ENCODE measurements around the gene PARP3. TPM values are rescaled to one million over a fixed set of nuclear protein-coding genes. Genes with fewer than 3 reads are reported as not detected.

PARP3 gene
- total RNA-seq, 2 experiments from 2014 or later, result 15.8 to 19.0 TPM

DNA sequence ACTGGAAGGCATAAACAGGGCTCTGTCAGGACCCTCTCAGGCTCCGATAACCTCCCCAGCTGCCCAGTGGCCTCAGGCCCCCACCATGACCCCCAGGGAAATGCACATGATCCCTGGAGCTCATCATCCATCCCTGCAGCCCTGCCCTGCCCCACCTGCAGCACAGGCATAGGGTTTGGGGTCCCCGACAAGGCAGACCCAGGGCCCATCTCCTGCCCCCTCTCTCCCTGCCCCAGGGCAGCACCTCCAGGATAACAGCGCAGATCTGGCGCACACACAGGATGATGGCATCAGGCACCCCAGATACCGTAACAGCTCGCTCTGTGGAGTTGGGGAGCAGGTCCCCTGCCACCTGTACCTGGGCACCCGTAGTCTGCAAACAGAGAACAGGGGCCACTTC, 17.5 kb downstream of the PARP3 start:
- DNase-seq (no peak), ATAC-seq (no peak)
- no peaks in the 10 kb centered on the region for H3K9me3 Mint-ChIP-seq (ENCODE audit: low read depth)
- H3K4me3 Mint-ChIP-seq, result no peak overlapping the region
- peaks cover 6% of the 10 kb centered on the region for H3K4me1 Mint-ChIP-seq
- CTCF ChIA-PET, result no interaction called here
- no peaks in the 10 kb centered on the region for H3K36me3 Mint-ChIP-seq
- H3K27ac Mint-ChIP-seq, result no peak overlapping the region
- H3K27me3 Mint-ChIP-seq, result peaks cover 21% of the 10 kb centered on the region

DNA sequence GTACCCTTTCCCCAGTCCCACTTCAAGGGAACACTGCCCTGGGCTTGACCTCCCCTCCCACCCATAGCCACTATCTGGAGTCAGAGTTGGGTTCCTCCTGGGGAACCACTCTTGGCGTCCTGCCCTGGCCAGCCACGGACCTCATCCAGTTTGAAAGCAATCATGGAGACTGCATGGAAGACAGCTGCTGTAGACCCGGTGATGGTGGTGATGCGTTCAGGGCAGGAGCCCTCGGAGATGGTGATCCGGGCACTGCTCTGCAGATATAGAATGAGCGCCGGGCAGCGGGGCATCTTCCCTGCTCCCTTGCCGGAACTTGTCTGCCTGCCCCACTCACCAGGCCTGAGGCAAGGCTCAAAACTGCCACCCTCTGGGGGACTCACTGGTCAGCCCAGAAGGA, 18.2 kb downstream of the PARP3 start:
- CTCF ChIA-PET, result interaction anchor here (3.6 kb wide), 1 partner anchor 14 kb away, joined by 19 read pairs; the partner anchor contains the start of genes ABHD14A and ABHD14B
- DNase-seq (no peak), ATAC-seq (no peak)
- Mint-ChIP-seq H3K4me3 (no peak overlapping the region), H3K4me1 (peaks cover 6% of the 10 kb centered on the region), H3K36me3 (no peaks in the 10 kb centered on the region), H3K27ac (no peak overlapping the region), H3K27me3 (peaks cover 18% of the 10 kb centered on the region), H3K9me3 (ENCODE audit: low read depth) (no peaks in the 10 kb centered on the region)

DNA sequence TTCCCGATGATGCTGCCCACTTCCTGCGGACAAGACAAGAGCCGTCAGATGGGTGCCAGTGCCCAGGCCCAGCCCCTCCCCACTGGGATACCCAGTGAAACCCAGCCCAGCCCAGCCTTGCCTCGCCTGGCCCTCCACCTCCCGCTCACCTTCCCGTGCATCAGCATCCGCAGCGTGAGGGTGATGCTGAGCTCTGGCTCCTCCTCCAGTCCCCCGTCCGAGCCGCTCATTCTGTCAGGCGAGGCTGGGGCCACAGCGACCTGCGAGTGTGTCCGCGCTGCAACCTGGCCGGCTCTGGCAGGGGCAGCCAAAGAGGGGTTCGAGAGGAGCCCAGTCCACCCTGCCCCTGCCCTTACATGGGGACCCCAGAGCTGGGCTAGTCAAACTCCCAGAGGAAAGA, 18.8 kb downstream of the PARP3 start:
- ATAC-seq (no peak), DNase-seq (no peak)
- Mint-ChIP-seq H3K27me3 (peaks cover 17% of the 10 kb centered on the region), H3K4me1 (peaks cover 6% of the 10 kb centered on the region), H3K27ac (no peak overlapping the region), H3K4me3 (no peak overlapping the region), H3K36me3 (no peaks in the 10 kb centered on the region), H3K9me3 (ENCODE audit: low read depth) (no peaks in the 10 kb centered on the region)
- CTCF ChIA-PET, result interaction anchor here (1.2 to 3.6 kb wide), 3 partner anchors 13 to 22 kb away, joined by 4 to 19 read pairs (median 4); partner anchors contain the start of genes ABHD14A, ABHD14B and ACY1

DNA sequence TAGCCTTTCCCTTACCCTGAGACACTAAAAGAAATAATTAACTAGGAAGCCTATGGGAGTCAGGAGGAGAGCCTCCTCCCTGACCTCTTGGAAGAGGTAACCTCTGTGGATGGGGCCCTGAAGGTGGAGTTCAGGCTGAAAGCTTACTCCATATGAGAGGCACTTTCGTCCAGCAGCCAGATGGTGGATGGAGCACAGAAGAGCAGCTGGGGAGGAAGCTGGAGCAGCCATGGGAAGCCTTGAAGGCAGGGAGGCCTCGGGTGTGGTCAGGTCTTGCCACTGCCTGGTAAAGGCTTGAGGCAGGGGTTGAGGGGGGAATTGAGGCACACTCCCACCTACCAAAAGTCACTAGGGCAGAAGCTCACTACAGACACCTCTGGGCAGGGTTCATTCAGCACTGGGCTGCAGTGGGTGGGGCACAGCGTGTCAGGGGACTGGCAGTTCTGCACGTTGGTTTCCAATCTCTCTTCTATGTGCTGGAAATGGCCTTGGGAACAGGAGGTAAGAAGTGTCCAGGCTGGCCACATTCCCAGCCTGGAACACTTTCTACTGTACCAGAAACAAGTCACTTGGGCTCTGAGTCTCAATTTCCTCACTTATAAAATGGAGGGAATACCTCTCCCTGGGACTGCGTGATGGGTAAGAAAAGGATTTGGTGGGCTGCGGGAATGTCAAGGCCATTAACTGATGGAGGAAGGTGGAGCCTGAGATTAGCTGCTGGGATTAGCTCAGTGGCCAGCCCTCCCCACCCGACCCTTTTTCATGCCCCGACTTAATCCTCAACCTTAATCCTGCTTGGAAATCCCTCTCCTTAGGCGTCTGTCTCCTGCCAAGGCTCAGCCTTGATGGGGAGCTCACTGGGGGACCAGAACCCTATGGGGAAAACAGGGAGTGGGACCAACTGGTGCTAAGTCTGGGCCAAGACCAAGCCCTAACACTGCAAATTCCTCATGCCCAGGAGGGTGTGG, 19.7 kb downstream of the PARP3 start:
- peaks cover 12% of the 10 kb centered on the region for H3K27me3 Mint-ChIP-seq
- no peak overlapping the region for H3K4me3 Mint-ChIP-seq
- H3K4me1 Mint-ChIP-seq, result peaks cover 3% of the 10 kb centered on the region
- H3K9me3 Mint-ChIP-seq (ENCODE audit: low read depth), result no peaks in the 10 kb centered on the region
- DNase-seq, result no peak
- CTCF ChIA-PET, result interaction anchor here (1.2 to 3.6 kb wide), 5 partner anchors 10 to 21 kb away, joined by 4 to 19 read pairs (median 4); partner anchors contain the start of genes ABHD14A, ABHD14B, ACY1 and RRP9
- no peak for ATAC-seq
- H3K27ac Mint-ChIP-seq, result no peak overlapping the region
- no peaks in the 10 kb centered on the region for H3K36me3 Mint-ChIP-seq

DNA sequence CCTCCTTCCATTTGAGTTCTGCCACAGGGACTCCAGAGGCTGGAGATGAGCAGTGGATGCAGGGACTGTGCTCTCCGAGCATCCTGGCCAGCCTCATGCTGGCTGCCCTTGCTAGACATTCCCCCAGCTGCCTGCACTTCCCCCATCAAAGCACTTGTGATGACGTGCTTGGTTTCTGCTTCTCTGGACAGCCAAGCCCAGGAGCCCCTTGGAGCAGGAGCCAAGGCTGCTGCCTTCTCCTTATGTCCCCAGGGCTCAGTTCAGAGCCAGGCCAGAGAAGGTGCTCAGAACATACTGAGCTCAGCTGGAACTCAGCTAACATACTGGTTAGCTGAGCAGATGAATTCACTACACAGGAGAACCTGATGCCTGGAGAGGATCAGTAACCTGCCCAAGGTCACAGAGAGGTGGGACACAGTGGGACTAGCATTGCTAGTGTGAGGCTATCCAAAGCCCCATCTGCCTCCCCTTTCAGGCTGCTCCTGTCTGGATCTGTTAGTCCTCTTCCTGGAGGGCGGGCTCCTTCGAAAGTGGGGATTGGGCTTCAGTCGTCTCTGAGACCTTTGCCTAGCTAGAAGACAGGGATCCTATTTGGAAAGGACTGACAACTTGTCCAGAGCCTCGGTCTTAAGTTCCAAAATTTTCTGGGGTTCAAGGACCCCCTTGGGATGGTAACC, 20.8 kb downstream of the PARP3 start:
- ATAC-seq (no peak), DNase-seq (no peak)
- H3K27me3 Mint-ChIP-seq, result peaks cover 10% of the 10 kb centered on the region
- peaks cover 2% of the 10 kb centered on the region for H3K4me1 Mint-ChIP-seq
- no peaks in the 10 kb centered on the region for H3K9me3 Mint-ChIP-seq (ENCODE audit: low read depth)
- H3K27ac Mint-ChIP-seq, result no peak overlapping the region
- no peak overlapping the region for H3K4me3 Mint-ChIP-seq
- no peaks in the 10 kb centered on the region for H3K36me3 Mint-ChIP-seq
- CTCF ChIA-PET, result interaction anchor here (1.6 to 3.6 kb wide), 5 partner anchors 9 to 22 kb away, joined by 3 to 19 read pairs (median 4); partner anchors contain the start of genes ABHD14A, ABHD14B, ACY1 and RRP9

DNA sequence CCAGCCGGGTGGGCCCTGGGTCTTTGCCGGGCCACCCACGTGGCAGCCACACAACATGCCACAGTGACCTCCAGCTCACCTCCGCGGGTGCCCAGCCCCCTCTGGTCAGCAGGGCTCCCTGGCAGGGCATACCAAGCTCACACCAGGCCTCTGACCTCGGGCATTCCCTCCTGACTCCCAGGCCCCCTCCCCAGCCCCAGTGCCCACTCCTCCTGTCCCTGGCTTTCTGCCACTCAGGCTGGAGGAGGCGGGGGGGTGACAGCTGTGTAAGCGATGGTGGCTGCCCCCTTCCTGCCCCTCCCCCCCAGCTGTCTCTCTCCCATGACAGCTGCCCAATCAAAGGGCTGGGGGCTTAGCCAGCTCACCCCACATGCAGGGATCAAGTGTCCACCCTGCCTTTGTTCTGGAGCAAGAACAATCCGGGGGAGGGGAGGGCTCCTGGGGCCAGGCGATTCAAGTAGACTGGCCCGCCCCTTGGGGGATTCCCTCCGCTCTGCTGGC, 21.8 kb downstream of the PARP3 start:
- ATAC-seq, result no peak
- no peaks in the 10 kb centered on the region for H3K36me3 Mint-ChIP-seq
- no peak overlapping the region for H3K27ac Mint-ChIP-seq
- peaks cover 10% of the 10 kb centered on the region for H3K27me3 Mint-ChIP-seq
- DNase-seq, result no peak
- H3K9me3 Mint-ChIP-seq (ENCODE audit: low read depth), result no peaks in the 10 kb centered on the region
- H3K4me3 Mint-ChIP-seq, result no peak overlapping the region
- H3K4me1 Mint-ChIP-seq, result peaks cover 7% of the 10 kb centered on the region
- CTCF ChIA-PET, result interaction anchor here (1.1 to 3.6 kb wide), 5 partner anchors 10 to 23 kb away, joined by 3 to 19 read pairs (median 6); partner anchors contain the start of genes ABHD14A, ABHD14B and RRP9

DNA sequence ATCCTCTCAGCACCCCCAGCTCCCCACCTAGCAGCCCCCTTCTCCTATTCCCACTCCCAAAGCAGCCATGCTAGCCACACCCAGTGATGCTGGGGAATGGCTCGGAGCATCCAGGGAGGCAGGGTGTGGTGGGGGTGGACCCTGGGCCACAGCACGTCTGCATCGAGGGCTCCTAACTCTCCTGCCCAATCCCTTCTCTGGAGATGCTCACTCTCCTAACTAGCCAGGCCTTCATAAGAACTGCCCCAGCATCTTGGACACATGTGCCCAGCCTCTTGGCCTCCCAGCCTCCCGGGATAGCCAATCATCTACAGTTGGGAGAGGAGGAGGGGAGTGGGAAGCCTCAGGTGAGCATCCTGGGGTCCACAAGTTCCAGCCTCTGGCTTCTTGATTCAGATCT, 22.4 kb downstream of the PARP3 start:
- CTCF ChIA-PET, result interaction anchor here (1.1 to 1.9 kb wide), 6 partner anchors 8 to 23 kb away, joined by 3 to 10 read pairs (median 3); partner anchors contain the start of genes ABHD14A, ABHD14B and RRP9
- no peak overlapping the region for H3K4me3 Mint-ChIP-seq
- no peaks in the 10 kb centered on the region for H3K36me3 Mint-ChIP-seq
- no peak for ATAC-seq
- peaks cover 9% of the 10 kb centered on the region for H3K4me1 Mint-ChIP-seq
- no peaks in the 10 kb centered on the region for H3K9me3 Mint-ChIP-seq (ENCODE audit: low read depth)
- H3K27me3 Mint-ChIP-seq, result peaks cover 10% of the 10 kb centered on the region
- no peak overlapping the region for H3K27ac Mint-ChIP-seq
- no peak for DNase-seq

DNA sequence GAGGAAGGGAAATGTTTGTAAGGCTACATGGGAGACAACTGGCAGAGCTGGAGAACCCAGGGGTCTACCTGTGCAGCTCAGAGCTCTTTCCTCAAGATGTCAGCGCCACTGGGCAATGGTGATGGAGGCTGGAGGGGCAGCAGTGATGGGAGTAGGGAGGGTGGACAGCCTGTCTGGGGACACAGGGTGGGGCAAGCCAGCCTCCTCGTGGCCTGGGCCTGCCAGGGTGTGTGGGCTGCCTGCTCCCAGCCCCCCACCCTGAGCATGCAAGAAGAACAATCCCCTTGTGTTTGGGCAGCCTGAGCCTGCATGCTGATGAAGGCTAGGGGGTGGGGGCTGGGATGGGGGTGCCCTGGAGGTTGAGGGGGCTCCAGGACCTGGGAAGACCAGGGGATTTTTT, 23.9 kb downstream of the PARP3 start:
- peaks cover 10% of the 10 kb centered on the region for H3K27me3 Mint-ChIP-seq
- DNase-seq (no peak), ATAC-seq (no peak)
- no peaks in the 10 kb centered on the region for H3K9me3 Mint-ChIP-seq (ENCODE audit: low read depth)
- H3K27ac Mint-ChIP-seq, result no peak overlapping the region
- peaks cover 9% of the 10 kb centered on the region for H3K4me1 Mint-ChIP-seq
- no peaks in the 10 kb centered on the region for H3K36me3 Mint-ChIP-seq
- H3K4me3 Mint-ChIP-seq, result no peak overlapping the region
- CTCF ChIA-PET, result interaction anchor here (1.1 to 1.9 kb wide), 5 partner anchors 8 to 157 kb away, joined by 3 to 10 read pairs (median 3); partner anchors contain the start of gene ABHD14B

DNA sequence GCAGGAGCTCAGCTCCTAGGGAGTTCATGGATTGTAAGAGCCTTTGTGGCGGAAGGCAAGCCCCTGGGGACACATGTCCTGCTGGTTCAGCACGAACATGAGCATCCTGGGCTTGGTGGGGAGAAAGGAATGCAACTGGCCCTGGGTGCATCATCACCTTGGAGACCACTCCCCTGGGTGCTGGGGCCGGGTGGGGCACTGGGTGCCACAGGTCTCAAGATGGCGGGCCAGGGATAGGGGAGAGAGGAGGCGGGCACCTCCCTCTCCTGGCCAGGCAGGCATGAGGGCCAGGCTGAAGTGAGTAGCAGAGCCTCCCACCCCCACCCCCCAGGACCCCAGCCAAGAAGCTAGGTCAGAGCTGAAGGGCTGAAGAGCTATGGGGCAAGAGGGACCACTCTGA, 24.3 kb downstream of the PARP3 start:
- no peak for DNase-seq
- Mint-ChIP-seq H3K27ac (no peak overlapping the region), H3K9me3 (ENCODE audit: low read depth) (no peaks in the 10 kb centered on the region), H3K27me3 (peaks cover 10% of the 10 kb centered on the region), H3K36me3 (no peaks in the 10 kb centered on the region), H3K4me1 (peaks cover 10% of the 10 kb centered on the region), H3K4me3 (peak overlapping the region; percentile 71)
- CTCF ChIA-PET, result interaction anchor here (4.8 kb wide), 1 partner anchor 24 kb away, joined by 26 read pairs; the partner anchor contains the start of genes PARP3 and RRP9
- no peak for ATAC-seq

DNA sequence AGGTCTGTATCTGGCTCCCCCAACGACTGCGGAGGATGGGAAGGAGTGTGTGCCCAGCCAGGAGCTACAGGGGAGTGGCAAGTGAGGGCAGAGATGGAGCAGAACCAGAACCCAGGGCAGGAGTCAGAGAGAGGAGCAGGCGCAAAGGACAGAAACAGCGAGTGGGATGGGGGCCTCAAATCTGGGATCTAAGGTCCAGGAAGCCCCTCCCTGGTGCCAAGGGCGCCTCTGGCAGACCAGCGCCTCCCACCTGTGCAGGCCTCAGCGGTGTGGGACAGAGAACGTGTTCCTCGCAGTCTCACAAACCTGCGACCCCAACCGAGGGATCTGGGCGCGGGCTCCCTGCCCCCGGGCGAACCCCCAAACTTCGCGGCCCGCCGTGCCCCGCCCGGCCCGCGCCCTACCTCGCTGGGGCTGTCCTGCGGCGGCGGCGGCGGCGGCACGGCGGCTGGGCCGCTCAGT, 24.8 kb downstream of the PARP3 start:
- peak; percentile 76 for ATAC-seq
- Mint-ChIP-seq H3K9me3 (ENCODE audit: low read depth) (no peaks in the 10 kb centered on the region), H3K4me1 (peaks cover 10% of the 10 kb centered on the region), H3K36me3 (no peaks in the 10 kb centered on the region), H3K4me3 (peak overlapping the region; percentile 71), H3K27ac (no peak overlapping the region), H3K27me3 (peaks cover 8% of the 10 kb centered on the region)
- CTCF ChIA-PET, result interaction anchor here (4.8 kb wide), 1 partner anchor 25 kb away, joined by 26 read pairs; the partner anchor contains the start of genes PARP3 and RRP9
- no peak for DNase-seq

DNA sequence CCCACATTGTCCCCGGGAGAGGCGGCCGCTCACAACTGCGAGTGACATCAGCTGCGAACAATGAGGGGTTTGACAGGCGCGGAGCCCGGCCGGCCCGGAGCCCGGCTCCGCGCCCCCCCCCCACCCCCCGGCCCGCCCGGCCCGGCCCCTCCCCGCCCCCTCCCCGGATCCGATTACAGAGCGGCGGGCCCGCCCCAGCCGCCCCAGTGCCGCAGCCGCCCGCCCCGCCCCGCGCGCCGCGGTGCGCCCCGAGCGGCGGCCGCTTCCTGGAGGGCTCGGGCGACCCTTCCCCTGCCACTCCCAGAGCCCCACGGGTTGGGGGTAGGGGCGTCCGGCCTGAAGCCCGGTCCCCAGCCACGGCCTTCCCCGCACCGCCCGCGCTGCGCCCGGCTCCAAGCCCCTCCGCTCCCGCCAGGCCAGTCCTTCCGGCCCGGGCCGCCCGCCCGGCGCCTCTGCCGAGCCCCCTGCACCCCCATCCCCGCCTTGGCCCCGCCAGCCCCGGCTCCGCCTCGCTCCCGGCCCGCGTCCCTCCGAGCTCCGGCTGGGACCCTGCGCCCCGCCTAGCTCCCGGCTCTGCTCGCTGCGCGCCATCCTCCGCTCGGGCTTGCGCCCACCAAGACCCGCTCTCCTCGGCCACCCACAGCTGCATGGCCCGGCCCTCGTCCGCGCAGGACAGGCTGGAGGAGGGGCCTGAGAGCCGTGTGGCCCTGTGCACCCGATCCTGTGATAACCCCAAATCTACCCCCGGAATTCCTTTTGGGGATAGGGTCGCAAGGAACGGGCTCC, 25.4 kb downstream of the PARP3 start, which contains the start of gene PCBP4:
Gene PCBP4, minus strand, starts transcription at position 71 of the 786 bp plus-strand sequence. CDS start 6,214 bp downstream, outside the sequence.
- ATAC-seq, result peak; percentile 74

DNA sequence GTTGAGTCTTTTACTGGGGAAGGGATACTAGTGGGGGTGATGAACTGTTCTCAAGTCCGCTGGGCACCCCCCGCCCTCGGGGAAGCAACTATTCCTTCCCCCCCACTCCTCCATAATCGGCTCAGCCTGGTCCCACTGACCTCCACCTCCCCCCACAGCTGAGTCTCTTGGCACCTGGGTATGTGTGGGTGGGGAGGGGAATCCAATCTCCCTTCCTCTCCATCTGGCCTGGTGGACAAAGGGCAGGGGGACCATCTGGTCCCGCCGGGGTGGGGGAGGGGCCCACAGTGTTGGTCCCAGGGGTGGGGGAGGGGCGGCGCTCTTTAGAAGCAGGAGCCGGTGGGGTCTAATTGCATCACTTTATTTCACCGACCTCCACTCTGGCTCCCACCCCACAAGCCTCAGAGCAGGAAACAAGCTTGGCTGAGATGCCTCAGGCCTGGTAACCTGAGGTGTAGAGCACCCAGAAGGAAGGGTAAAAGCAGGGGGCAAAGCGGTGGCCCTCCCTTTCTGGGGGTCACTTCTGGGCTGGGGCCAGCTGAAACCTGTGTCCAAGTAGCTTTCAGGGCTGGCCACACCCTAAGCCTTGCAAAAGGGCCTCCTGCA, 26.1 kb downstream of the PARP3 start:
- Mint-ChIP-seq H3K4me1 (peaks cover 14% of the 10 kb centered on the region), H3K27ac (no peak overlapping the region), H3K9me3 (ENCODE audit: low read depth) (no peaks in the 10 kb centered on the region), H3K27me3 (peaks cover 5% of the 10 kb centered on the region), H3K4me3 (peak overlapping the region; percentile 74), H3K36me3 (no peaks in the 10 kb centered on the region)
- CTCF ChIA-PET, result interaction anchor here (0.7 to 4.8 kb wide), 6 partner anchors 8 to 156 kb away, joined by 3 to 26 read pairs (median 3); partner anchors contain the start of genes PARP3 and RRP9
- ATAC-seq, result no peak
- no peak for DNase-seq

More for the DNA sequence above, 25.4 kb downstream of the PARP3 start, which contains the start of gene PCBP4:
- Mint-ChIP-seq H3K27me3 (peaks cover 5% of the 10 kb centered on the region), H3K9me3 (ENCODE audit: low read depth) (no peaks in the 10 kb centered on the region), H3K27ac (peak within 1 kb of the TSS; percentile 73), H3K36me3 (no peaks in the 10 kb centered on the region), H3K4me3 (peak within 1 kb of the TSS; percentile 74), H3K4me1 (peaks cover 14% of the 10 kb centered on the region)
- DNase-seq, result no peak
- CTCF ChIA-PET, result interaction anchor here (0.7 to 4.8 kb wide), 4 partner anchors 9 to 25 kb away, joined by 3 to 26 read pairs (median 4); partner anchors contain the start of genes PARP3 and RRP9

Measured in activated CD8-positive, alpha-beta memory T cell treated with anti-CD3 and anti-CD28 coated beads, Interleukin-2, amount 10 ng/mL, durations not matched to agents 7 days and 5 days (primary cell).